Uterus (tissue), 2 donors: ENCODE measurements around the gene APOC3.

ENCODE experiments used
- POLR2A ChIP-seq, 2 donors: fragments of 450-650 bp; IDR thresholded peaks; one replicate each; pipeline ENCODE4 v1.6.1; 2016; ENCODE audit warnings: antibody characterized with exemption in 2 of 2, mild to moderate bottlenecking in 1 of 2, moderate library complexity in 1 of 2
- TF ChIP-seq, protein P1 (sequence below), 4 experiments: fragments of 200-600 bp in 2 of 4; fragments of 450-650 bp in 2 of 4; sonication (generic) in 2 of 4; IDR thresholded peaks; one replicate each; pipeline ENCODE4 v1.5.1; 2016 to 2019; ENCODE audit warnings: antibody characterized with exemption in 4 of 4, mild to moderate bottlenecking in 2 of 4, moderate library complexity in 1 of 4

DNA sequence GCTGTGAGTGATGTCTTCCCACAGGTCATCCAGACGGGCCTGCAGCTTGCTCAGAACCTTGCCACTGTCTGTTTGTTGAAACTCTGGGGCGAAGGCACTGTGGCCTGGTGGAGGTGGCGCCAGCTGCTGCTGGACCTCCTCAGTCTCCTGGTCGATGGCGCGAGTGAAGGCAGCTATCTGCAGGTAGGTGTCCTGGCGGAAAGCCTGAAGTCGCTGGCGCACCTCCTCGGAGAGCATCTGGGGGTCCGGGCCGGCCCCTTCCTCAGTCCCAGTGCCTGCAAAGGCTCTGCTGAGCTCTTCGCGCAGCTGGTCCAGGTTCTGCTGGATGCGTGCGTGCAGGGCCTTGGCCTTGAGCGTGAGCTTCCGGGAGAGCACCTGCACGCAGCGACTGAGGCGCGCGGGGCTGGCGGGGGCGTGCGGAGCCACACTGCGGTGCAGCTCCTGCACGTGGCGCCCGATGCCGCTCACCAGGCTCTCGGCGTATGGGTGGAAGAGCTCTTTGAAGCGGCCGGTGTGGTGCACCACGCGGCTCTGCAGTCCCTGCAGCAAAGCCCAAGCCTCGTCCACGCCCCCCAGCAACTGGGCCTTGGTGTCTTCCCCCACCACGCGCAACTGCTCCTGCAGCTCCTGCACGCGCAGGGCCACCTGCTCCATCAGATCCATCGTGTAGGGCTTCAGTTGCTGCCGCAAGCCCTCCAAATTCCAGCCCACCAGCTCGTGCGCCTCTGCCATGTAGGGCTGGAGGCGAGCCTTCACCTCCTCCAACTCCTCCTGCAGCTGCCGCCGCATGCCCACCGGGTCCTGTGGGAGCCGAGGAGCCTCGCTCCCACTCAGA lies 39.3 kb upstream of the APOC3 start:
- TF ChIP-seq, protein P1, sequence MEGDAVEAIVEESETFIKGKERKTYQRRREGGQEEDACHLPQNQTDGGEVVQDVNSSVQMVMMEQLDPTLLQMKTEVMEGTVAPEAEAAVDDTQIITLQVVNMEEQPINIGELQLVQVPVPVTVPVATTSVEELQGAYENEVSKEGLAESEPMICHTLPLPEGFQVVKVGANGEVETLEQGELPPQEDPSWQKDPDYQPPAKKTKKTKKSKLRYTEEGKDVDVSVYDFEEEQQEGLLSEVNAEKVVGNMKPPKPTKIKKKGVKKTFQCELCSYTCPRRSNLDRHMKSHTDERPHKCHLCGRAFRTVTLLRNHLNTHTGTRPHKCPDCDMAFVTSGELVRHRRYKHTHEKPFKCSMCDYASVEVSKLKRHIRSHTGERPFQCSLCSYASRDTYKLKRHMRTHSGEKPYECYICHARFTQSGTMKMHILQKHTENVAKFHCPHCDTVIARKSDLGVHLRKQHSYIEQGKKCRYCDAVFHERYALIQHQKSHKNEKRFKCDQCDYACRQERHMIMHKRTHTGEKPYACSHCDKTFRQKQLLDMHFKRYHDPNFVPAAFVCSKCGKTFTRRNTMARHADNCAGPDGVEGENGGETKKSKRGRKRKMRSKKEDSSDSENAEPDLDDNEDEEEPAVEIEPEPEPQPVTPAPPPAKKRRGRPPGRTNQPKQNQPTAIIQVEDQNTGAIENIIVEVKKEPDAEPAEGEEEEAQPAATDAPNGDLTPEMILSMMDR (IDR thresholded peaks at IDR 0.05), result no peak
- TF ChIP-seq POLR2A (IDR thresholded peaks at IDR 0.05), result no peak
